Uterus (tissue), 2 donors: ENCODE measurements around the gene A4GALT.

ENCODE experiments used
- POLR2A ChIP-seq, 2 donors: fragments of 450-650 bp; IDR thresholded peaks; one replicate each; pipeline ENCODE4 v1.6.1; 2016; ENCODE audit warnings: antibody characterized with exemption in 2 of 2, mild to moderate bottlenecking in 1 of 2, moderate library complexity in 1 of 2
- TF ChIP-seq, protein P1 (sequence below), 4 experiments: fragments of 200-600 bp in 2 of 4; fragments of 450-650 bp in 2 of 4; sonication (generic) in 2 of 4; IDR thresholded peaks; one replicate each; pipeline ENCODE4 v1.5.1; 2016 to 2019; ENCODE audit warnings: antibody characterized with exemption in 4 of 4, mild to moderate bottlenecking in 2 of 4, moderate library complexity in 1 of 4

DNA sequence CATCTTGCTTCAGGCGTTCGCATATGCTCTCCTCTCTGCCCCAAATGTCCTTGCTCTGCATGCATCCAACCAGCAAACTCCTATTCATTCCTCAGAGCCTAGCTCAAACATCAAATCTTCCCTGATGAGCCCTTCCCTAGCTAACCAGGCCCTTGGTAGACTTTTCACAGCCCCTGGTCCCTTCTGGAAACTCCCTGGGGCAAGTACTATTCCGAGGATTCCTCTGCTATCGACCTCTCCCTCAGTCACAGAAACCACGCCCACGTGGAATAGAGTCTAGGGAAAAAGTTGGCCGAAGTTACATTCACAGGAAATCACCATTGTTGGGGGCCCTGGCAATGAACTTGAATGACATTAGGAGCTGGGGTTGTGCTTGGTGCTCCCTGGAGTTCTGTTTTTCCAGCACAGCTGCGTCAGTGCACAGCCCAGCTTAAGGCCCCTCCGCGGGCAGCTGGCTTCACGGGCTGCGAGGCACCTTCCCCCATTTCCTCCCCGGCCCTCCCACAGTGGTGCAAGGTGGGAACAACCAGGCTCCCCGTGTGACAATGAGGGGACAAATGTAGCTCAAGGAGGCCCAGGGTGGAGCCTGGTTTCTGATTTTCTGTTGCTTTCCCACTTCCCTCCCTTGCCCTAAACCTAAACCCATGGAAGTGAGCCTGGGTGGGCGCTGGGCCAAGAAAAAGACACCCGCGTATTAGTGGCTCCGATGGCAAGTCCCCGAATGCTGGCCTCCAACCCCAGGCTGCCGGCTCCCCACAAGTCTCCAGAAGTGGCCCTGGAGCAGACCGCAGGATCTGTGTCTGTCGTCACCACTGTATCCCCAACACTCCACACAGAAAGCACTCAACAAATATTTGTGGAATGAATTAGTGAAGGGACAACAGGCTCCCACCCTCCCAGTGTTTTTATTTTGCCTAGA lies 76.0 kb downstream of the A4GALT start:
- TF ChIP-seq, protein P1, sequence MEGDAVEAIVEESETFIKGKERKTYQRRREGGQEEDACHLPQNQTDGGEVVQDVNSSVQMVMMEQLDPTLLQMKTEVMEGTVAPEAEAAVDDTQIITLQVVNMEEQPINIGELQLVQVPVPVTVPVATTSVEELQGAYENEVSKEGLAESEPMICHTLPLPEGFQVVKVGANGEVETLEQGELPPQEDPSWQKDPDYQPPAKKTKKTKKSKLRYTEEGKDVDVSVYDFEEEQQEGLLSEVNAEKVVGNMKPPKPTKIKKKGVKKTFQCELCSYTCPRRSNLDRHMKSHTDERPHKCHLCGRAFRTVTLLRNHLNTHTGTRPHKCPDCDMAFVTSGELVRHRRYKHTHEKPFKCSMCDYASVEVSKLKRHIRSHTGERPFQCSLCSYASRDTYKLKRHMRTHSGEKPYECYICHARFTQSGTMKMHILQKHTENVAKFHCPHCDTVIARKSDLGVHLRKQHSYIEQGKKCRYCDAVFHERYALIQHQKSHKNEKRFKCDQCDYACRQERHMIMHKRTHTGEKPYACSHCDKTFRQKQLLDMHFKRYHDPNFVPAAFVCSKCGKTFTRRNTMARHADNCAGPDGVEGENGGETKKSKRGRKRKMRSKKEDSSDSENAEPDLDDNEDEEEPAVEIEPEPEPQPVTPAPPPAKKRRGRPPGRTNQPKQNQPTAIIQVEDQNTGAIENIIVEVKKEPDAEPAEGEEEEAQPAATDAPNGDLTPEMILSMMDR (IDR thresholded peaks at IDR 0.05) = no peak
- TF ChIP-seq POLR2A (IDR thresholded peaks at IDR 0.05) = no peak
